Measurements from ENCODE around the gene TSHZ2. TPM values are rescaled to one million over a fixed set of nuclear protein-coding genes. Genes with fewer than 3 reads are reported as not detected.

TSHZ2 gene
- total RNA-seq, 1 donor from 2014 or later, result 22.9 TPM

- peaks cover 12% of the 10 kb centered on the region for H3K36me3 Mint-ChIP-seq (ENCODE audit: insufficient read depth)
Measured at GRCh38 chr20:53013847-53014246, 41.7 kb downstream of the TSHZ2 start.

GRCh38 chr20:53016071-53016470 is 43.9 kb downstream of the TSHZ2 start:
- H3K27me3 Mint-ChIP-seq, result no peaks in the 10 kb centered on the region
- TF ChIP-seq CTCF (IDR thresholded peaks at IDR 0.05; ENCODE audit: unreplicated experiment), result no peak
- peaks cover 3% of the 10 kb centered on the region for H3K4me1 Mint-ChIP-seq (ENCODE audit: low read depth)
- H3K36me3 Mint-ChIP-seq (ENCODE audit: insufficient read depth), result peaks cover 14% of the 10 kb centered on the region
- peak overlapping the region; percentile 14 for H3K27ac Mint-ChIP-seq
- DNase-seq (ENCODE audit: low spot score, unreplicated experiment), result no peak
- H3K9me3 Mint-ChIP-seq (ENCODE audit: low read depth), result peaks cover 7% of the 10 kb centered on the region
- H3K4me3 Mint-ChIP-seq (ENCODE audit: low read depth), result no peak overlapping the region

More at GRCh38 chr20:53013847-53014246, 41.7 kb downstream of the TSHZ2 start:
- H3K27ac Mint-ChIP-seq, result no peak overlapping the region
- no peak for DNase-seq (ENCODE audit: low spot score, unreplicated experiment)
- no peak overlapping the region for H3K4me3 Mint-ChIP-seq (ENCODE audit: low read depth)
- peaks cover 3% of the 10 kb centered on the region for H3K4me1 Mint-ChIP-seq (ENCODE audit: low read depth)
- TF ChIP-seq CTCF (IDR thresholded peaks at IDR 0.05; ENCODE audit: unreplicated experiment), result no peak
- peaks cover 4% of the 10 kb centered on the region for H3K9me3 Mint-ChIP-seq (ENCODE audit: low read depth)
- H3K27me3 Mint-ChIP-seq, result no peaks in the 10 kb centered on the region

DNA sequence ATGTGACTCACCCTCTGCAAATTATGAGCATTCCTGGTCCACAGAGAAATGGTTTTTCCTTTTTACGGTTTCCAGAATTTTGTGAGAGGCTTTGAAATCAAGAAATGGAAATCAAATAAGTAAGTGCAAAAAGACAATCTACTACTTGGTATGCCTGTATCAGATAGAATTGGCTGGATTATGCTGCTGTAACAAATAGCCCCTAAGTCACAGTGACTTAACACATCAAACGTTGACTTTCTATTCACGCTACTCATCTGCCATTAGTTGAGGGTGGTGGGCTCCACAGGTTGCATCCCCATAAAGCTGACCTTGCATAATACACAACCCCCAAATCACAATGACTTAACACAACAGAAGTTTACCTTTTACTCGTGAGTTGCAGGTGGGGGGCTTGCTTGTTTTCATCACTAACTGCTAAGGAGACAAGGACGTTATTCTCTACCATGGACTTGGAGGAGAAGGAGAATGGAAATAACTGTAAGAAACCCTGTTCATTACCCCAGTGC is 44.4 kb downstream of the TSHZ2 start:
- TF ChIP-seq CTCF (IDR thresholded peaks at IDR 0.05; ENCODE audit: unreplicated experiment), result no peak
- Mint-ChIP-seq H3K4me1 (ENCODE audit: low read depth) (peaks cover 3% of the 10 kb centered on the region), H3K27ac (no peak overlapping the region), H3K9me3 (ENCODE audit: low read depth) (peaks cover 7% of the 10 kb centered on the region), H3K4me3 (ENCODE audit: low read depth) (no peak overlapping the region), H3K36me3 (ENCODE audit: insufficient read depth) (peaks cover 14% of the 10 kb centered on the region), H3K27me3 (no peaks in the 10 kb centered on the region)
- DNase-seq (ENCODE audit: low spot score, unreplicated experiment), result no peak

DNA sequence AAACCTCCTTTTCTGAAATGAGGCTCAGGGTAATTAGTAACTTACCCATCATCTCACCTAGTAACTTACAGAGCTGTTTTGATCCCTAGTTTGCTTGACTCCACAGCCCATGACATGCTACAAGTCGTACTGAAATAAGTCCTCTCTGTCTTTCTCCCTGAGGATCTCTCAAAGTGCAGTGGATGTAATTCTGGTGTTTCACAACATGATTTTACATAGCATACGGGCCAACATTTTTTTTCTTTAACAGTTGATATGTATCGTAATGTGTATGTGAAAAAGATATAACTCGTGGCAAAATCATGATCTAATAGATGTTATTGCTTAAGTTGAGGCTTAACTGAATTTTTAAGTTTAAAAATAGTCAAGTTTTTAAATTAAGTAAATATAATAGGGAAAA is 45.0 kb downstream of the TSHZ2 start:
- no peaks in the 10 kb centered on the region for H3K27me3 Mint-ChIP-seq
- H3K4me3 Mint-ChIP-seq (ENCODE audit: low read depth), result no peak overlapping the region
- DNase-seq (ENCODE audit: low spot score, unreplicated experiment), result no peak
- peaks cover 7% of the 10 kb centered on the region for H3K9me3 Mint-ChIP-seq (ENCODE audit: low read depth)
- peaks cover 3% of the 10 kb centered on the region for H3K4me1 Mint-ChIP-seq (ENCODE audit: low read depth)
- peaks cover 13% of the 10 kb centered on the region for H3K36me3 Mint-ChIP-seq (ENCODE audit: insufficient read depth)
- H3K27ac Mint-ChIP-seq, result no peak overlapping the region
- TF ChIP-seq CTCF (IDR thresholded peaks at IDR 0.05; ENCODE audit: unreplicated experiment), result no peak

DNA sequence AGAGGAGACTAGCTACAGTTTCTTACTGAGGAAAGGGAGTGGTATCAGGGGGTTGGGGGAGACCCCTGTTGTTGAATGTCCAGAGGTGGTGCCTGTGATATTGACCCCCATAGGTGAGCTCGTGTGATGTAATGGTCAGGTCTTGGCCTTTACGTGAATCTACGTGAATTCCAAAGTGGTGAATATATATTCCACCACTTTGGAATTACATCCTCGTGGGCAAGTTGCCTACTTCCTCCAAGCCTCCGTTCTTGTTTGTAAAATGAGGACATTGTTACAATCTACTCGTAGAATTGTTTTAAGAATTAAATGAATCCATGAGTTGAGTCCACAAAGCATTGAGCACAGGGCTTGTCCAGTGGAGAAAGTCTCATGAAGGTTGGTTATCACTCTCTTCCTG is 47.3 kb downstream of the TSHZ2 start:
- TF ChIP-seq CTCF (IDR thresholded peaks at IDR 0.05; ENCODE audit: unreplicated experiment), result no peak
- H3K27me3 Mint-ChIP-seq, result no peaks in the 10 kb centered on the region
- no peak for DNase-seq (ENCODE audit: low spot score, unreplicated experiment)
- H3K4me1 Mint-ChIP-seq (ENCODE audit: low read depth), result peaks cover 9% of the 10 kb centered on the region
- peaks cover 7% of the 10 kb centered on the region for H3K36me3 Mint-ChIP-seq (ENCODE audit: insufficient read depth)
- no peak overlapping the region for H3K4me3 Mint-ChIP-seq (ENCODE audit: low read depth)
- no peak overlapping the region for H3K27ac Mint-ChIP-seq
- peaks cover 3% of the 10 kb centered on the region for H3K9me3 Mint-ChIP-seq (ENCODE audit: low read depth)

All from progenitor cell of endocrine pancreas (in vitro differentiated cells).